GM18526 (cell line): ENCODE results near the gene APOBEC4.

Source experiments
- POLR2A ChIP-seq: IDR thresholded peaks from 3 replicates; pipeline ENCODE4 v1.6.1; 2011; ENCODE audit not compliant: insufficient read length; ENCODE audit errors: extremely low read depth

APOBEC4 gene

DNA sequence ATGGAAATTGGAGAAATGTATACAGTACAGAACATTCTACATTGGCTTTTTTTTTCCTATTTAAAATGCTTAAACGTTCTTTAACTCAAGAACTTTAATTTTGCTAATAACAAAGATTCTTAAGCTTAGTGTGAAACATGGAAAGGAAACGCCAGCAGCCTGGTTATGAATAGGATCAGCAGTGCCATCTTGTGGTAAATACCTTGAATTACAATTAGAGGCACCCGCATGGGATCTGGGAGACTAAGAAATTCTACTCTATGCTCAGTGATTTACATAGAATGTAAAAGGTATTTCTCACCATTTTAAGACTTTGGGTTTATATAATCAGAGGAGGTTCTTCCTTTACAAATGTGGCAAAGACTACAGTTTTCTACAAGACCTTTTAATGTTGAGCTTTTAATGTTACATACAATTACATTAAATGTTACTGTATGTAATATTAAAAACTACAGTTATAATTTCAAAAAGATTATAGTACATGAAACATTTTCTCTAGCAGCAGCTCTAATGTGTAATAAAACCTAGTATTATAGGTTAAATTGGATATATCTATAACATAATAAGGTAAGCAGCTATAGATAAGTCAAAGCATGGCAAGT is 32.1 kb upstream of the APOBEC4 start:
- no peak for TF ChIP-seq POLR2A

DNA sequence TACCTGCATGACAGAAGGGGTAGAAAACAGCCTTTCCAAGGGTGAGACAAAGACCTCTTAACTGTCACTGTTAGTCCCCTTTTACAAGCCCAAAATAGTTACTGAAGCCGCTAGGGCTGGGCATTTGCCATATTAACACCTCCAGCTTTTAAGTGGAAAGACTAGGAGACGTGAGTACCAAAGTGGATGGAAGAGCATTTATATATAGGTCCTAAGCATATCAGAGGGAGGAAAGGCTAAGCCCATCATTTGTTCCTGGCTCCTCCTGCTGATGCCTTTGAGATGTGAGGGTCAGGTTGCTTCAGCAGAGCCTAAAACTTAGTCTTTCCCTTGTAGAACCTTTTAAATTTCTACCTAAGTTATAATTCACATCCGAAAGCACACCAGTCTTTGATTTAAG is 25.7 kb upstream of the APOBEC4 start:
- no peak for TF ChIP-seq POLR2A

DNA sequence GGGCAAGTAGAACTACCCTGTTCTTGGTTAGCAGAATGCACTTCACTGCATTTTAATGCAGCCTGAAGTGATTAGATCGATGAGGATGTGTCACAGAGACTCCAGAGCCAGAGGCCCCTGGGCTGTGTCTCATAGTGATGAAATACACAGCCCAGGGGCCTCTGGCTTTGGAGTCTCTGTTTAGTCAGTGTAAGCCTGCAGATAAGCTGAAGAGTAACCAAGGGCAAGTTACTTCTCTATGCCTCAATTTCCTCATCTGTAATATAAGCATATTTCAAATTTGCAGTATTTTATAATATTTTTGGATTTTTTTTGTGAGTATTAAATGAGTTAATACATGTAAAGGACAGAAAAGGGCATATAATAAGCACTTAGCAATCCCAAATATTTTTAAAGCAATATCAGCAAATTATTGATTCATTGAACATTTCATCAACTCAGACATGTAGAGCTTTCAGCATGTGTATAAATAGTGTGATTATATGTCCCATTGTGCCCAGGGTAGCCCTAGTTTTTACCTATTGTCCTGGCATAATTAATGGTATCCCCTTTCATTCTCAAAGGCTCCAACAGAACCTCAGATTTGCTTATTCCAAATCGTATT is 23.6 kb upstream of the APOBEC4 start:
- no peak for TF ChIP-seq POLR2A

DNA sequence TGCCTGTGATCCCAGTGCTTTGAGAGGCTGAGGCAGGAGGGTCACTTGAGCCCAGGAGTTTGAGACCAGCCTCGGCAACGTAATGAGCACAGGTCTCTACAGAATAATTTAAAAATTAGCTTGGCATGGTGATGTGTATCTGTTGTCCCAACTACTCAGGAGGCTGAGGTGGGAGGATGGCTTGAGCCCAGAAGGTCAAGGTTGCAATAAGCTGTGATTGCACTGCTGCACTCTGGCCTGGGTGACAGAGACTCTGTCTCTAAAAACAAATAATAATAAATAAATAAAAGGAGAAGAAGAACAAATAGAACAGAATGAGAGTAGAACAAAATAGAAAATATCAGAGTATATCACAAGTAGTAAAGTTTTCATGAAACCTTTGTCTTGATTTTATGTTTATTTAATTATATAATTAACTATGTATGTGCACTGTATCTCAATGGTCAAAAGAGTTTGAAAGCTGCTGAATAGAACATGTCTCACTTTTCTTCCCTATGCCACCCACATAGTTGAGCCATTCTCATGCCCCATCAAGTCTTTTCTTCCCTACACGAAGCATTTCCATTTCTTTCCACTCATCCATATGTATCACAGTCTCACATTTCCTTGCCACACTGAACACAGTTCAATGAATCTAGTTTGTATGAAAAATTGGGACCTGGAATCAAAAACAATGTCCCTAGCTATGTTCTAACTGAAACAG is 22.9 kb upstream of the APOBEC4 start:
- no peak for TF ChIP-seq POLR2A

DNA sequence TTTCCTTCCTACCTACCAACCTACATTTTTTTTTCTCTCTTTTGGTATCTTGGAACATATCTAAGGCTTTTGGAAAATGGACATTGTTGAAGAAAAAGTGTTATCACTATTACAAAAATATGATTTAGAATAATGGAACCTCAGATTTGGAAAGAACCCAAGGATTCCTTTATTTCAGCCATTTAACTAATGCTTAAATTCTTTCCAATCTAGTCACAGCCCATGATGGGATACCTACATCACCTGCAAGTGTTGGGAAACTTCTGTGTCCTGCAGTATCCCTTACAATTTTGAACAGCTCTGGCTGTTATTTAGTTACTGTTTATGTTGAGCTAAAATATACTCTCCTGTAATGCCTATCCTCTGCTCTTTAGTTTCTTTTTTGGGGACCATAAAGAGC is 22.3 kb upstream of the APOBEC4 start:
- TF ChIP-seq POLR2A = no peak

DNA sequence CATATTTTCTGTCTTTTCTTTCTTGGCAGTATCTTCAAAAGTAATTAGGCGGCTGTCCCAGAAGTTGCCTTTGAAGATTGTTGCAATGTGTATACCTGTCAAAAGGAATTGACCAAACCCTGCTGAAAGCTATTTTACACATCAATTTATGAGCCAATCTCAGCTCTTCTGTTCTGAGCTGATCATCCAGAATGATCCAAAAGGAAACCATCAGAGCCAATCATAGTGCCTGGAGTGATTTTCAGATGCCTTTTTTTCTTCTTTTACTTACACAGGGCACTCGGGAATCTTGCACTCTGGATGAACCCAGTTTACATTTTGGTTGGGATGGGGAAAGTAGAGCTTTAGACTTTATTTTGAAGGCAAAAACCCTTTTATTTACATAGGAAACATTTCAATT is 21.8 kb upstream of the APOBEC4 start:
- no peak for TF ChIP-seq POLR2A

DNA sequence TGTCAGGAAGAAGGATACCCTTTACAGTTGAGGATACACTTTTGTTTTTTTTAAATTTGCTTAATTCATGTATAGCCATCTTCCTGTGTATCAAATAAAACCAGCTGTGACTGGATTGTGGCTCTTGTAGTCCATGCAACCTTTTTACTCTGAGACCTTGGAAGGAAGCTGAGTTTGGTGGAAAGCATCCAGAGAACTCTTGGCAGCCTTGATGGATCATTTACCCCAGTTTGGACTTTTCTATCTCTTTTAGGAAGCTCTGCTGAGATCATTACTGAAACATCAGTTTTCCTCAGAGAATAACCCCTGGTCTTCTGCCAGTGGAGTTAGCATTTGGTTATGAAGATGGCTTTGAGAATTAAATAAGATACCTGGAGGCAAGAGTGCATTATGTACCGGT is 21.2 kb upstream of the APOBEC4 start:
- no peak for TF ChIP-seq POLR2A

DNA sequence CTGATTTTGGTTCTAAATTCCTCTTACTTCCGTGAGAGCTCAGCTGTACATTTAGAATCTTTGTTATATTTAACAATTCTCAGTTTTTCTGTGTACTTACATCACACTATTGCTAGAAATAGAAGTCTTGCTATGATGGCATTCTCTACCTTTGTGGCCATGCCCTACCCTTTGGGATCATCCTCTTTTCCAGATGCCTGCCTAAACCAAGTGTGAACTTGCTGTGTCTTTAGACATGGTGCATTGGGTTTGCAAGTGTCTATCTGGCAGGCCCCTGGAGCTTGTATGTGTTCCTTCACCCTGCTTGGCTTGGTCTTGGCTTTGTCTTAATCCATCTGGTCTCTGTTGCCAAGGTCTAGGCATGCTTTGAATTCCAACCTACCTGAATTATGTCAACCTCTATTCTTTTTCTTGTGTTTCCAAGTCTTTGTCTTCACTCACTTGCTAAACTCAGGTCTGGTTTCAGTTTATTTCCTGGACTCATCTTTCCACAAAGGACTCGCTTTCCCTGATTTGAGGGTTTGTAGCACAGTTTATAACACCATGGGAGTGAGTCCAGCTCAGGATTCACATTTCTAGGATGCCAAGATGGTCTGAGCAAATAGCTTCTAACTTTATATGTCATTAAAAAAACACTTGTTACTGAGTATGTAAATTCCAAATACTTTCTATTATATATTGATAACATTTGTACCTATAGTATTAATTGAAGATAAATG is 20.6 kb upstream of the APOBEC4 start:
- TF ChIP-seq POLR2A = no peak

DNA sequence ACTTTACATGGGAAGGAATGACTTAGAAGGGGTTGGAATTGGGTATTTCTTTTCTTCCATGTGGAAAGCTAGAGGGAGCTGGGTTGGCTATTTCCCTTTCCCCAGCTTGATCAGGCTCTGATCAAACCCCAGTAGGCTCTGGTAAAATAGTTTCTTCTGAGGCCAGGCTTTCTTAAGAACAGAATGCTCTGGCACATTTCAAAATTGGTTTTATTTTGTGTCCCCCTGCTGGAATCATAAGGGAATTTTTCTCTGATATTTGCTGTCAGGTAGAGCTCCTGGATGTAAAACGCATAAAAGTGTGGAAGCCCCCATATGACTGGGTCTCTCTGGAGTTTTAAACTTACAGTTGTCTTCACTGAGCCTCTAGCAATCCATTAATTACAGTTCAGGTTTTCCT is 17.1 kb upstream of the APOBEC4 start:
- TF ChIP-seq POLR2A = no peak

DNA sequence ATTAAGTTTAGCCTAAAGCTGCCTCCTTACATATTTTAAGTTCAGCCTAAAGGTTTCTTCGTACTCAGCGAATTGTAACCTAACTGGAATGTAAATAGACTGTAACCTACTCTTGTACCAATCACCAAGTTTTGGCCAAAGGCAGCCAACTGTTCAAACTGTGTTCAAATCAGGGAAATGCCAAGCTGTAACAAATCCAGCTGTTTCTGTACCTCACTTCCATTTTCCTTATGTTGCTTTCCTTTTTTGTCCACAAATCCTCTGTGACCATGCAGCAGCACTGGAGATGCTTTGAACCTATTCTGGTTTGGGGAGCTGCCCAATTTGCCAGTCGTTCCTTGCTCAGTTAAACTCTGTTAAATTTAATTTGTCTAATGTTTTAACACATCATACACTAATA is 3.2 kb upstream of the APOBEC4 start:
- no peak for TF ChIP-seq POLR2A

DNA sequence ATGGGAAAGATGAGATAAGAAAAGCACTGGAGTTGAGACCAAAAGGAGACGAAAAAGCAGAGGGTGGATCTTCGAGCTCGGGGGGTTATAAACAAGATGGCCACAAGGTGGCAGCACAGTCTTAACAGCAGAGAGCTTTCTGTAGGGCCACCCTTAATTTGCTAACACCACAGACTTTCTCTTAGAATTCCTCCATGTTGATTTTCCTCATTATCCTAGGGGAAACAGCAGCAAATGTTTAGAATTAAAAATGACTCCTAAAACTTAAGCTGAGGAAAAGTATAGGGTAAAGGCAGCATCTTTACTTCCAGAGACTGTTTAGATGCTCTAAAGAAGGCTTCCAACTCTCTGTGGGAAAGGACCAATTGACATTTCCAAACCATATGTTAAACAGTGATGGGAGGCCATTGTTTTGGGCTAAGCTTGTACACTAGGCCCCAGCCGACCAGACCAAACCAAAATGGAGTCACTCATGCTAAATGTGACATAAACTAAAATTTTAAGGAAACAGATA is 2.5 kb upstream of the APOBEC4 start:
- no peak for TF ChIP-seq POLR2A

DNA sequence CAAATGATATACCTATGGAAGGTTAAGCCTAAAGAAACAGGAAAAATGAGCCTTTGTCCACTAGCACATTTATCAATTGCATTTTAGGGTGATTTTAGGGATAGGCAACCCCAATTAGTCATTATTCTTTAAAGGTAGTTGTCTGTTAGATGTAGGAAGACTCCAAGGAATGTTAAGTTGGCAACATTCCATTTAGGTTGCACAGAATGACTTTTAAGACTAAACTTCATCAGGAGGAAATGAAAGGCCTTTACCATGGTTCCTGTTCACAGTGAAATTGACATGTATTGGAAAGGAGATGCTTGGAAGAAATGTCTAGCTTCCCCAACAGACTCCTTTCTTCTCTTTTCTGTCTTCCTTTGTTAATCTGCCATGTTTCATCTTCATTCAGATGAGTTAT is 1.6 kb upstream of the APOBEC4 start:
- TF ChIP-seq POLR2A = no peak

DNA sequence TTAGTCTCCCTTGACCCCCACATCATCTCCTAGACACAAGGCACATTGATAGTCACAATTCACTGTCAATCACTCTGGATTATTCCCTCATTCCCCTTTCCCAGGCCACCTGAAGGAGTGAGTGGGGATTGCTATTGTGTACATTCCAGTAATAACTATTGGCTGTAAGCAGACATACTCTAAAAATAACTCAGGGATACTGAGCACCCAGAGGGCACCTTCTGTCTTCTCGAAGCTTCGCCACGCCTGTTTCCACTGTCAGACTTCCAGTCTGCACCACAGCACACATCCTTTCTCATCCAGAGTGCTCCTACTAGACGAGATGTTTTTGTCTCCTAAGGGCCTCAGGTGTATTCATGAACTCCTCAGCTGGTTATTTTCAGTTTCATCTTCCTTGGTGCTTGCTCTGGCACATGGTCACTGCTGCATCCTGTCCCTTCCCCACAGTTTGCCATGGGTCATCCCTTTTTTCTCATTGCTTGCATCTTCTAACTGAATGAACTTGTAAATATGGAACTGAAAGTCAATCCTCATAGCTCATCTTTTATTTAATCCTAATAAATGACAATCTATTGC is 848 bp upstream of the APOBEC4 start:
- TF ChIP-seq POLR2A = no peak

DNA sequence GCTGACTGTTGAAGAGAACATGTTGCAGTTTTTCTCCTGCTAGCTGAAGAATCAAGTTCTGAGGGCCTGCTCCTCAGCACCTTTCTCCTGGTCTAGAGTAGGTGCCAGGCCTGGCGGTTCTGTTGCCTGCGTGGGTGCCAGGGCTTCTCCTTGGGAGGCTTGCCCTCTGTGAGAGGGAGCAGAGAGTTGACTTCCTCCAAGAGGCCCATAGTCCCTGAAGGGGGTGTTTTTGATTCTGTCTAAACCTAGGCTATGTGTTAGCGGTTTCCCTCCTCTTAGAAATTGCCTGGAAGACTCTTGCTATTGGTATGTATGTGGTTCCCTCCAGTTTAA is 312 bp upstream of the APOBEC4 start:
- no peak for TF ChIP-seq POLR2A

DNA sequence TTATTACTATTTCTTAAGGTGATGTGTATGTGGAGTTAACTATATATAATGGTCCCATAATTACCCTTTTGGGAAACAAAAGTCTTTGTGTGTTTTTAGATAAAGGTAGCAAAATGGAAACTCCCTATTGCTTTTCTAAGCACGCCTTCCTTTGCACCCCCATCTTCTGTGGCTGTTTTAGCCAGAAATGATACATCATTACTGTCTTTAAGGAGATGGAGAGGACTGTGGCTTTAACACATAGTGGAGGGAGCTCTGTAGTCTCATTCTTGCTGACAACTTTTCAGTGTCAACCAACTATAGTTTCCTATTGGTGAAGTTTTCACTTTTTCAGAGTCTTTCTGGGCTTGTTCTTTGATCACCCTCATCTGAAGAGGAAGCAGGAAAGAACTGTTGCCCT is 1.0 kb downstream of the APOBEC4 start:
- TF ChIP-seq POLR2A = no peak

DNA sequence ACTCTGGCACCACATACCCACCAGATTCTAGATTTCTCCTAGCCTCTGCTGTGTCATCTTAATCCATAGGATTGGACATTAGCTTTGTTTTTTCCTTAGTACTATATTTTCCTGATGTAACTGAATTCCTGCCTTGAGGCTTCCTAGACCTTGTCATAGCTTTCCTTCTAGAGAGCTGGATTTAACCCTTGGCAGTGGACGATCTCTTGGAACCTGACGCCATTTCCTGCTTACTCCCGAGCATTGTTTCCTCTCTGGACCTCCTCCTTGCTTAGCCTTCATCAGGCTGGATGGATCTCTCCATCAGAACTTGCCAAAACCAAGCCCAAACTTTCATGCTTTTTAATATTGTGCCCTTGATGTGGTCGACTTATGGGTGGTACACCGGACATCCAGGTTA is 1.5 kb downstream of the APOBEC4 start:
- TF ChIP-seq POLR2A = no peak
